Muscle of back (tissue), 11 donors: ENCODE measurements around the gene BCAR3. TPM values are rescaled to one million over a fixed set of nuclear protein-coding genes. Genes with fewer than 3 reads are reported as not detected.
"Not testable (repeated sequence)": the region's sequence is repeated elsewhere in the genome, so short reads cannot be mapped to it uniquely, and the experiment has no call there.

ENCODE experiments used
- DNase-seq, 3 donors: peaks; one replicate each; pipeline versions ENCODE4 v3.0.0 to v3.0.0-alpha.2; 2013
- polyA plus RNA-seq, 10 donors: library from polyadenylated mRNA; unstranded; fragments of 120-200 nt; gene quantifications; one replicate each; pipeline ENCODE4 v1.2.1, GENCODE V29; 2013; ENCODE audit not compliant: insufficient read length in 10 of 10

The BCAR3 gene
- polyA plus RNA-seq, 10 donors, result 13.5 to 20.5 (median 17.1) TPM

DNA sequence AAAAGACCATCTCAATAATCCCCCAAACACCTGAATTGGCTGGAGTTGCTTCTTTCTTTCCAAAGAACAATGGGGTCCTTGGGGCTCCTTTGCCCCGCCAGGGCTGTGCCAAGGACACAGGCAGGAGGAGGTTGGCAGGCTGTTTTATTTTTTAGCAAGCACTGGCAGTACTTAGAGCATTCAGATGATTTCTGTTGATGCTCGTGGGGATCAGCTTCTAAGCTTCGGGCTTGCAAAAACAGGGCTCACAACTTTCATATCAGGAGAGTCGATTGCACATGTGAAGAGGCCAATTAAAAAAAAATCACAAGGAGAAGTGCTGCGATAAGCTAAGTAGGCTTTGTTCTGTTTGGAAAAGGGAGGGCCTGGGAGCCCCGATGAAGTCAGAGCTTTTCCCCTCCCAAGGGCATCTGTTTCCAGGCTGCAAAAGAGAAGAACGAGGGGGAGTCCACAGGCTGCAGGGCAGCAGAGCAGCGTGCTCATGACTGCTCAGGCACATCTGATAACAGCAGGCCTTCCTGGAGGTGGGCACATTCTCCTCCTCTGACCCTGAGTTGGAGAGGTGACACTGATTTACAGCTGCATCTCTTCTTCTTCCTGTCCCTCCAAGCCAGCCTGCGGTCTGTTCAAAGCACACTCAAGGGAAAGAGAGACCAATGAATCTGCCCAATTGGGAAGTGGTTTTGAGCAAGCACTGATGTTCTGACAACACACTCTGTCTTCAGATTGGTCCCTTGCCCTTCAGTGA is 27.3 kb upstream of the BCAR3 start:
- DNase-seq, result peak in 1 of 3 donors; percentile 57

DNA sequence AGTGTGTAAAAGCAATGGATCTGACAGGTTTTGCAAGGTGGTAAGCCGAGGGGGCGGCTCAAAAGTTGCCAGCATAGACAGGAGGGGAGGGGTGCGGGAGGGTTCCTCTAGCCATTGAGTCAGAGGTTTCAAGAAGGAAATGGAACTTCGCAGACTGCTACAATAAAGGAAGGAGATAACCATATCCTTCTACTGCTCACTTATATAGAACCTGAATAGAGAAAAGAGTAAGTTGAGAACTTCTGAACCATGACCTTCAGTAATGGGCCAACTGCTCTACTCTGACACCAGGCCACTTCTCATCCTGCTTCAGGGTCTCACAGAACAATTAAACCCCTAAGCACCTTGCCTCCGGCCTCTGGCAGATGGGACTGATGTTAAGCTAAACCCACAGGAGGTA is 26.3 kb upstream of the BCAR3 start:
- DNase-seq, result no peak

GRCh38 chr1:93705892-93706500 is 24.4 kb upstream of the BCAR3 start:
- DNase-seq, result no peak

GRCh38 chr1:93704052-93704451 is 22.4 kb upstream of the BCAR3 start:
- DNase-seq, result no peak

DNA sequence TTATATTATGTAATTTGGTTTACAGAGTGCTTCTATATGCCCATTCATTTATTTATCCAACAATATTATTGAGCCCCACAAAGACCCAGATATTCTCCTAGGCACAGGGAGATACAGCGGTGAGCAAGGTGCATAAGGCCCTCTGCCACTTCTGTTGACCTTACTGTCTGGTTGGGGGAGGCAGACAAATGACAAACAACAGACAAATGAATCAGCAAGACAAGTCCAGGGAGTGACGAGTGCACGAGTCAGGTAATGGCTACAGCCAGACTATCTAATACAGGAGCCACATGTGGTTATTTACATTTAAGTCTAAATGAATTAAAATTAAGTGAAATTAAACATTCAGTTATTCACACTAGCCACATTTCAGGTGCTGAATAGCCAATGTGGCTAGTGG is 22.0 kb upstream of the BCAR3 start:
- no peak for DNase-seq

DNA sequence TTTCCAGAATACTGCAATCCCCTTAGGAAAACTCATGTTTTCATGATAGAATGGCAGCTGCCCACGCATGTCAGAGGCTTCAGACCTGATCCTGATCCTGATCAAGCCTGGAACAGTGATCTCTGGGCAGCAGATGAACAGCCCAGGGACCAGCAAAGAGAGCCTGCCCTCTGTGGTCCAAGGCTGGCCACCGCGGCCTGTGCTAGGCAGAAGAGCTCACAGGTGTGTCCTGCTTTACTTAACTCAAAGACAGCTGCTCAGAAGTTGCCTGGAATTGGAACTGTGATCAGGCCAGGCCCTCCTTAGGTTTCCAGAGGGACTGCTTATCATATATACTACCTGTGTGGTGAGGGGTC is 21.2 kb upstream of the BCAR3 start:
- no peak for DNase-seq

DNA sequence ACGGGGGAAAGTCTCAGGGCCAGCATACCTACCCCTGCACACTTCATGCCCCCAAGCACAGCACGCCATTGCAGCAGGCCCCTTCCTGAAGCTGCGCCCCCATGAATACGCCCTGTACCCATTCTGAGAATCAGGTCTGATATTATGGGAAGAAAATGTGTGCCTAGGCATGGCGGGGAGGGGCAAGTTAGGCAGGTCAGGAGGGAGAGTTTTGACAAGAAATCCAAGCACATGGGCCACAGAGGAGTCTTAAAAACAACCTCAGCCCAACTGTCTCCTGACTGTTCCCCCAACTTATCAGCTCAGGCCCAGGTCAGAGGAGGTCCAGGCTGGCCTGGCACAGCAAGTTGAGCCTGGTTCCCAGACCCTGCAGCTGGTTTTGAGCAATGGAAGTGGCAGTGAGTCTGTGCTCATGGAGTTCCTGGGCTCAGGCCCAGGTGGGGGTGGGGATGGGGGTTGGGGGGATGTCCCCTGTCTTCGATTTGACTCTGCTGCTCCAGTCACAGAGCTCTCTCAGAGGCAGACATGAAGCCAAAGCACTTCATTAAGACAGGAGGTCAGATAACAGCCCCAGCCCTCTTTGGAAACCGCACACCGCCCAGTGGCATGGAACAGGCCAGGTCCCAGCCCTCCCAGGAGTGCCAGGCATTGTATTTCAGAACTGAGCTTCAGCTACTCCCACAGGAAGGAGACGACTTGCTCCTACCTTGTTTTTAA is 20.6 kb upstream of the BCAR3 start:
- no peak for DNase-seq

DNA sequence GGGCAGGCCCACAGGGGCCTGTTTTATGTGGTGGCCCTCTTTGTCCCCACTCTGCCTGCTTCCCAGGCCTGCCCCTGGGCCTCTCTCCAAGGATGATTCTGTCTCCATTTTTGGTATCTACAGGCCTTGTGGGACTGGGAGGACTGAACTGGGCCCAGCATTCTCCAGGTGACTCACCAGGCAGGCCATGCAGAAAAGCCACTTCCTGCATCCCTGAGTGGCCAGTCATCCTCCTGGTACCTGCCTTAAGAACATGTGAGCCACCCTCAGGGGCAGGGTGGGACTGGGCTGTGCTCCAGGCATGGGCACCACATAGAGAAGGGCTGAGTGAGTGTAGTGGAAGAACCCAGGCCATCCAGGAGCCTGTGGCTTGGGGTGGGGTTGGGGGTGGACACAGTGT is 20.0 kb upstream of the BCAR3 start:
- peak in 1 of 3 donors; percentile 96 for DNase-seq

- DNase-seq, result no peak
These were observed 19.2 kb upstream of the BCAR3 start for GRCh38 chr1:93700532-93701469.

- no peak for DNase-seq
These were observed 18.0 kb upstream of the BCAR3 start for GRCh38 chr1:93699503-93700168.

GRCh38 chr1:93699049-93699384 is 17.4 kb upstream of the BCAR3 start:
- DNase-seq, result no peak

DNA sequence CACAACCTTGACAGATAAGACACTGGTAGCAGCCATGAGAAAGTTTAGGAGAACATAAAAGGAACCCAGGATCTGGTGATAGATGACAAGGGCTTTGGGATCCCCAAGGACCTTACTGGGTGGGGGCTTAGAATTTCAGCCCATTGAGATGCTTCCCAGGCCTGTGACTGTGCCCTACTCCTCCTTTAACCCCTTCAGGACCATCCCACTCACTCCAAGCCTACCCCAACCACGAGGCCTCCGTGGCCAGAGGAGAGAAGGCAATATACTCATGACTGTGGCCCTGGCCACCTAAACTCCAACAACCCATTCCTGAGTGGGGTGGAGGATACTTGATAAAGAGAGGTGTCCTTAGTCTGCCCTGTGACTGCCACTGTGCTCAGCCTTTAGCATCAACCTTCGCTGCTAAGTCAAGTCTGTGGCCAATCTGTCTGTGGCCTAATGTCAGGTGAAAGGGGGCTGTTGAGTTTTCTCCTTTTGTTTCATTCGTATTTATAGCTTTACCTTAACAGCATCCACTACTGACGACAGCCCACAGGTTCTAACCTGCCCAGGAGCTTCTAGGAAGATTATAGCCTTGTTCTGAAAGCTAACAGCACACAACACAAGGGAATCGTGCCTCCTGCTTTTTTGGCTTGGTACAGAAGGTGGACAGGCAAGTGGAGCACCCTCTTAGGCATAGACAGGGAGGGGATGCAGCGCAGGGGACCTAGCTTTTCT is 16.9 kb upstream of the BCAR3 start:
- no peak for DNase-seq

GRCh38 chr1:93697566-93697965 is 15.9 kb upstream of the BCAR3 start:
- not testable (repeated sequence) for DNase-seq

GRCh38 chr1:93695411-93696005 is 13.9 kb upstream of the BCAR3 start:
- DNase-seq, result no peak

DNA sequence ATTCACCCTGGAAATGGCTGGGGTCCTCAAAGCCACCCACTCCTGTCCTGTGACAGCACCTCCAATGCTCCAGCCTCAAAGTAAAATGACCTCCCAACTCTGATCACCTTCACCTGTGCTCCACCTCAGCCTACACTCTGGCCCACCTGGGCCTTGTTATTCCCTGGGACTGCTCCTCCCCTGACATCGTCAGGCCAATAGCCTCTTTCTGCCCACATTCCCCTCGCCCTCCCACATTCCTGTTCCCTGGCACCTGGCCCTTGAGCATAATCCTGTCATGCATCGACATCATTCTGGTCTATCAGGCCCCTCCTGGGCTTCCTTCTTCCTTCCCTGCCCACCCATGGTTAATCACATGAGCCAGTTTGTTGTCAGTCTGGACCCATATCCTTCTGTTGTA is 13.2 kb upstream of the BCAR3 start:
- DNase-seq, result no peak

GRCh38 chr1:93694039-93694438 is 12.4 kb upstream of the BCAR3 start:
- no peak for DNase-seq

- DNase-seq, result no peak
These were observed 11.4 kb upstream of the BCAR3 start for GRCh38 chr1:93692983-93693591.

DNA sequence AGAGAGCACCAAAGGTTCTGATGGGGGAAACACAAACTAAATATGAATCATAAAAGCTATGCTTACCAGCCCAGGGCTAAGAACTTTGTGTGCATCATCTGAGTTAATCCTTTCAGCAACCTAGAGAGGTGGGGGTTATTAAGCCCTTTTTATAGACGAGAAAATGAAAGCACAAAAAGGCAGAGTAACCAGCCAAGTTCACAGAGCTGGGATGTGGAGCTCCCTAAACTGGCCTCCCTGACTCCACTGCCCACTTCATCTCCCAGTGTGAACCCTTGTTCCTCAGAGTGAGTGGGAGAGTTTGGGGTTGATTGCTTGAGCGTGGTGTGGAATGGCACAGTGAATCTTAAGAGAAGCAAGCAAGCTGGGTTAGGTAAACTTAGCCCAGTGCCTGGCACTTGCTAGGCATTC is 10.8 kb upstream of the BCAR3 start:
- no peak for DNase-seq

DNA sequence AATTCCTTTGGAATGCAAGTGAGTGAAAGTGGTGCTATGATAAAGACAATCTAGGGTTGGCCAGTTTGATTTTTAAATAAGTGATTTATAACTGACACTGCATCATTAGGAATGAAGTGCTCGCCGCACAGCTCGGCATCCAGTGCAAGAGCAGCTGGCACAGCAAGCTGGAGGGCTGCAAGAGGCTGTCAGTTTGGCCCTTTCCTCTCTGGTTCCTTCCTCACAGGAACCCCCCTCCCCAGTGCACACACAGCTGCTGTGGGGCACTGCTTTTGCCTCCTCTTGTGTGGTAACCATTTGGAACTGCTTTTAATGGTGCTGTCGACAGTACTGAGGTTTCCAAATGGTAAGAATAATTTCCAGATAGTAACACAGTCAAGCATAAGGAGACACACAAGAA is 10.4 kb upstream of the BCAR3 start:
- no peak for DNase-seq
